22Rv1 (cell line): Measurements from ENCODE around the gene POFUT1.
"Not testable (repeated sequence)": the region's sequence is repeated elsewhere in the genome, so short reads cannot be mapped to it uniquely, and the experiment has no call there.

Source experiments
- ZFX ChIP-seq: fragments of 450-650 bp; IDR thresholded peaks from 2 replicates; pipeline ENCODE4 v1.6.1; 2017; ENCODE audit warnings: antibody characterized with exemption, borderline replicate concordance
- TF ChIP-seq, protein P1 (sequence below): fragments of 450-650 bp; IDR thresholded peaks from 2 replicates; pipeline ENCODE4 v1.5.1; 2017; ENCODE audit warnings: mild to moderate bottlenecking

DNA sequence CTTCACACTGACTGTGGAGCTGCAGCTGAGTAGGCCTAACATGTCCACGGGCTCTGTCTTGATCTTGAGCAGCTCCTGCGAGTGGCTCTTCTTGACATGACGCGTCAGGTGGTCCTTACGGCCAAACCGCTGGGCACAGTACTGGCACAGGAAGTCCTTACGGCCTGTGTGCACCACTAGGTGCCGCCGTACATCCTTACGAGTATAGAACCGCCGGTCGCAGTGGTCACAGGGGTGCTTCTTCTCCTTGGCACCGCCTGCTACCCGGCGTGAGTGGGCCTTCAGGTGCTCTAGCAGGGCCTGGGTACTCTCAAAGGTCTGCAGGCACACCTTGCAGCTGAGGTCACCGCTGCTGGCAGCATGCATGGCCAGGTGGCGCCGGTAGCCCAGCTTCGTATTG is 10.5 kb upstream of the POFUT1 start:
- TF ChIP-seq, protein P1, sequence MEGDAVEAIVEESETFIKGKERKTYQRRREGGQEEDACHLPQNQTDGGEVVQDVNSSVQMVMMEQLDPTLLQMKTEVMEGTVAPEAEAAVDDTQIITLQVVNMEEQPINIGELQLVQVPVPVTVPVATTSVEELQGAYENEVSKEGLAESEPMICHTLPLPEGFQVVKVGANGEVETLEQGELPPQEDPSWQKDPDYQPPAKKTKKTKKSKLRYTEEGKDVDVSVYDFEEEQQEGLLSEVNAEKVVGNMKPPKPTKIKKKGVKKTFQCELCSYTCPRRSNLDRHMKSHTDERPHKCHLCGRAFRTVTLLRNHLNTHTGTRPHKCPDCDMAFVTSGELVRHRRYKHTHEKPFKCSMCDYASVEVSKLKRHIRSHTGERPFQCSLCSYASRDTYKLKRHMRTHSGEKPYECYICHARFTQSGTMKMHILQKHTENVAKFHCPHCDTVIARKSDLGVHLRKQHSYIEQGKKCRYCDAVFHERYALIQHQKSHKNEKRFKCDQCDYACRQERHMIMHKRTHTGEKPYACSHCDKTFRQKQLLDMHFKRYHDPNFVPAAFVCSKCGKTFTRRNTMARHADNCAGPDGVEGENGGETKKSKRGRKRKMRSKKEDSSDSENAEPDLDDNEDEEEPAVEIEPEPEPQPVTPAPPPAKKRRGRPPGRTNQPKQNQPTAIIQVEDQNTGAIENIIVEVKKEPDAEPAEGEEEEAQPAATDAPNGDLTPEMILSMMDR: peak; percentile 10; the same call in 1 of the 2 replicates
- not testable (repeated sequence) for TF ChIP-seq ZFX
